GM06990 (cell line): ENCODE measurements around the gene DUSP5.

Experiments used
- DNase-seq: peaks from one replicate; pipeline ENCODE4 v3.0.0-alpha.2; 2011; ENCODE audit not compliant: insufficient read length; ENCODE audit errors: extremely low read depth
- H3K27me3 ChIP-seq: replicated peaks from 2 replicates; pipeline ENCODE4 v1.6.0; 2011; ENCODE audit warnings: low read length; ENCODE audit not compliant: control insufficient read depth, insufficient read depth
- H3K36me3 ChIP-seq: 2 replicates; pipeline ENCODE4 v1.5.1; 2011; ENCODE audit warnings: low read length; ENCODE audit not compliant: control insufficient read depth, insufficient read depth
- H3K4me3 ChIP-seq: replicated peaks from 2 replicates; pipeline ENCODE4 v1.5.1; 2011; ENCODE audit warnings: low read depth, mild to moderate bottlenecking, control low read depth, low read length
- CTCF ChIP-seq: IDR thresholded peaks from 2 replicates; pipeline ENCODE4 v1.5.1; 2011; ENCODE audit warnings: low read length, control low read depth, mild to moderate bottlenecking, inconsistent platforms; ENCODE audit not compliant: insufficient read depth, poor library complexity, severe bottlenecking

Gene DUSP5

GRCh38 chr10:110488940-110489339, 8.8 kb upstream of the DUSP5 start:
- TF ChIP-seq CTCF: no peak
- DNase-seq: no peak
- no peak overlapping the region for H3K4me3 ChIP-seq

GRCh38 chr10:110490640-110491039, 7.1 kb upstream of the DUSP5 start:
- H3K4me3 ChIP-seq: no peak overlapping the region
- H3K36me3 ChIP-seq: no peaks in the 10 kb centered on the region
- H3K27me3 ChIP-seq: no peaks in the 10 kb centered on the region
- TF ChIP-seq CTCF: no peak
- DNase-seq: no peak

More at GRCh38 chr10:110488940-110489339, 8.8 kb upstream of the DUSP5 start:
- H3K27me3 ChIP-seq: no peaks in the 10 kb centered on the region
- H3K36me3 ChIP-seq: no peaks in the 10 kb centered on the region

- no peak for DNase-seq
- TF ChIP-seq CTCF: no peak
- Histone ChIP-seq H3K4me3 (no peak overlapping the region), H3K36me3 (no peaks in the 10 kb centered on the region), H3K27me3 (no peaks in the 10 kb centered on the region)
Measured at GRCh38 chr10:110491346-110491745, 6.4 kb upstream of the DUSP5 start.

- Histone ChIP-seq H3K36me3 (no peaks in the 10 kb centered on the region), H3K27me3 (no peaks in the 10 kb centered on the region), H3K4me3 (no peak overlapping the region)
- no peak for DNase-seq
- TF ChIP-seq CTCF: no peak
Measured at GRCh38 chr10:110492069-110492822, 5.5 kb upstream of the DUSP5 start.

GRCh38 chr10:110493832-110494426, 3.8 kb upstream of the DUSP5 start:
- no peak for TF ChIP-seq CTCF
- H3K36me3 ChIP-seq: no peaks in the 10 kb centered on the region
- no peaks in the 10 kb centered on the region for H3K27me3 ChIP-seq
- H3K4me3 ChIP-seq: no peak overlapping the region
- DNase-seq: no peak
